Mesothelial cell of epicardium (in vitro differentiated cells): ENCODE data around the gene OPA3. TPM values are rescaled to one million over a fixed set of nuclear protein-coding genes. Genes with fewer than 3 reads are reported as not detected.
A peak's percentile ranks its signal among the peaks of the same experiment; 100 is the strongest.
"Not testable (repeated sequence)": the region's sequence is repeated elsewhere in the genome, so short reads cannot be mapped to it uniquely, and the experiment has no call there.

Experiments
- DNase-seq, 2 experiments: peaks; one replicate each; pipeline ENCODE4 v3.0.0; 2021; ENCODE audit warnings: low spot score in 2 of 2; ENCODE audit not compliant: unreplicated experiment in 2 of 2
- H3K27ac Mint-ChIP-seq: 2 replicates; pipeline ENCODE4 v1.8.0; 2021; ENCODE audit warnings: mixed read lengths
- H3K27me3 Mint-ChIP-seq: 2 replicates; pipeline ENCODE4 v1.8.0; 2021; ENCODE audit warnings: low read depth, mixed read lengths
- H3K36me3 Mint-ChIP-seq: 2 replicates; pipeline ENCODE4 v1.8.0; 2021; ENCODE audit warnings: mixed read lengths
- H3K4me1 Mint-ChIP-seq: 2 replicates; pipeline ENCODE4 v1.8.0; 2021; ENCODE audit warnings: mixed read lengths
- H3K4me3 Mint-ChIP-seq: 2 replicates; pipeline ENCODE4 v1.8.0; 2021; ENCODE audit warnings: mild to moderate bottlenecking, moderate library complexity, mixed read lengths
- H3K9me3 Mint-ChIP-seq: 2 replicates; pipeline ENCODE4 v1.8.0; 2021; ENCODE audit warnings: mixed read lengths
- CTCF ChIP-seq: fragments of 200-600 bp; sonication (generic); IDR thresholded peaks from one replicate; pipeline ENCODE4 v1.5.0; 2021; ENCODE audit warnings: antibody characterized with exemption; ENCODE audit not compliant: unreplicated experiment
- total RNA-seq: library from RNA; stranded (reverse); gene quantifications from 3 replicates; pipeline ENCODE4 v1.2.1, GENCODE V29; 2021

Gene OPA3
- 11.6 to 13.3 TPM (median 11.8 TPM) in 3 replicates for total RNA-seq

GRCh38 chr19:45584332-45585157 is at the start of gene OPA3:
Gene OPA3, minus strand, starts transcription at chr19:45584802. Its CDS starts 38 bp downstream, at chr19:45584764.
- peak; percentile 52 for TF ChIP-seq CTCF
- H3K27me3 Mint-ChIP-seq: peaks cover 8% of the 10 kb centered on the region
- H3K27ac Mint-ChIP-seq: peak within 1 kb of the TSS; percentile 99
- no peaks in the 10 kb centered on the region for H3K36me3 Mint-ChIP-seq
- peaks cover 10% of the 10 kb centered on the region for H3K4me1 Mint-ChIP-seq
- peak; percentile 97 for DNase-seq
- H3K9me3 Mint-ChIP-seq: no peaks in the 10 kb centered on the region
- peak within 1 kb of the TSS; percentile 92 for H3K4me3 Mint-ChIP-seq

- H3K27me3 Mint-ChIP-seq: no peaks in the 10 kb centered on the region
- peaks cover 8% of the 10 kb centered on the region for H3K36me3 Mint-ChIP-seq
- peak overlapping the region; percentile 91 for H3K27ac Mint-ChIP-seq
- peaks cover 4% of the 10 kb centered on the region for H3K4me1 Mint-ChIP-seq
- H3K4me3 Mint-ChIP-seq: no peak overlapping the region
- H3K9me3 Mint-ChIP-seq: no peaks in the 10 kb centered on the region
- peak; percentile 57 to 84 for DNase-seq
- no peak for TF ChIP-seq CTCF
Observed at GRCh38 chr19:45632468-45633196, 48.0 kb upstream of the OPA3 start.

- no peak overlapping the region for H3K27ac Mint-ChIP-seq
- peaks cover 15% of the 10 kb centered on the region for H3K36me3 Mint-ChIP-seq
- no peaks in the 10 kb centered on the region for H3K27me3 Mint-ChIP-seq
- no peak for TF ChIP-seq CTCF
- no peaks in the 10 kb centered on the region for H3K9me3 Mint-ChIP-seq
- H3K4me3 Mint-ChIP-seq: no peak overlapping the region
- peaks cover 4% of the 10 kb centered on the region for H3K4me1 Mint-ChIP-seq
- DNase-seq: no peak
Observed at GRCh38 chr19:45630463-45630862, 45.9 kb upstream of the OPA3 start.

- Mint-ChIP-seq H3K4me3 (no peak overlapping the region), H3K4me1 (peaks cover 4% of the 10 kb centered on the region), H3K27me3 (no peaks in the 10 kb centered on the region), H3K27ac (no peak overlapping the region), H3K36me3 (peaks cover 16% of the 10 kb centered on the region), H3K9me3 (no peaks in the 10 kb centered on the region)
- no peak for DNase-seq
- TF ChIP-seq CTCF: no peak
Observed at GRCh38 chr19:45629704-45630103, 45.1 kb upstream of the OPA3 start.

- H3K36me3 Mint-ChIP-seq: peaks cover 20% of the 10 kb centered on the region
- H3K4me1 Mint-ChIP-seq, H3K27ac Mint-ChIP-seq, H3K27me3 Mint-ChIP-seq, DNase-seq, H3K4me3 Mint-ChIP-seq, H3K9me3 Mint-ChIP-seq: not testable (repeated sequence)
Observed at GRCh38 chr19:45628219-45628618, 43.6 kb upstream of the OPA3 start.

- no peaks in the 10 kb centered on the region for H3K27me3 Mint-ChIP-seq
- no peak overlapping the region for H3K27ac Mint-ChIP-seq
- no peaks in the 10 kb centered on the region for H3K4me1 Mint-ChIP-seq
- no peak for DNase-seq
- no peak for TF ChIP-seq CTCF
- H3K4me3 Mint-ChIP-seq: no peak overlapping the region
- H3K36me3 Mint-ChIP-seq: peaks cover 29% of the 10 kb centered on the region
- H3K9me3 Mint-ChIP-seq: no peaks in the 10 kb centered on the region
Observed at GRCh38 chr19:45623984-45624383, 39.4 kb upstream of the OPA3 start.
